B cell (primary cell): ENCODE measurements around the gene VAC14. TPM values are rescaled to one million over a fixed set of nuclear protein-coding genes. Genes with fewer than 3 reads are reported as not detected.

Experiments used
- ATAC-seq: fragments of 200-7000 bp; cut with Tn5 transposase; one replicate; pipeline ENCODE4 v1.10.0; 2021; ENCODE audit warnings: low read depth, mild to moderate bottlenecking, moderate number of reproducible peaks, moderate library complexity
- CTCF ChIA-PET: fragments of 350-600 bp; sonication (Branson Sonifier 250); formaldehyde crosslinking; loops from one replicate; lab custom pipeline; 2021; ENCODE audit warnings: antibody characterized with exemption, inconsistent platforms; lab: Charles Lee
- POLR2A ChIA-PET: fragments of 350-600 bp; sonication (Branson Sonifier 250); formaldehyde crosslinking; loops from one replicate; lab custom pipeline; 2021; ENCODE audit warnings: antibody characterized with exemption; lab: Charles Lee
- DNase-seq: peaks from one replicate; pipeline ENCODE4 v3.0.0; 2013
- H2AFZ ChIP-seq: 2 replicates; pipeline ENCODE4 v1.6.1; 2012; ENCODE audit warnings: mild to moderate bottlenecking, low read depth, low read length; ENCODE audit not compliant: insufficient read depth, poor library complexity, severe bottlenecking
- H3K27ac ChIP-seq, 2 donors: 1 replicate in 1 of 2; 2 replicates in 1 of 2; pipeline ENCODE4 v1.5.1; 2012 to 2013; ENCODE audit warnings: low read length in 2 of 2, mild to moderate bottlenecking in 2 of 2, moderate library complexity in 1 of 2
- H3K27me3 ChIP-seq, 4 experiments: fragments of 200-600 bp in 1 of 4; sonication (generic) in 1 of 4; replicated peaks in 1 of 4; 1 replicate in 2 of 4; 2 replicates in 2 of 4; pipeline versions ENCODE4 v1.6.1 to v1.7.0; 2013 to 2016; ENCODE audit warnings: low read length in 3 of 4, mild to moderate bottlenecking in 2 of 4, mixed read lengths in 1 of 4, moderate library complexity in 1 of 4; ENCODE audit not compliant: insufficient read depth in 4 of 4, control insufficient read depth in 3 of 4; ENCODE audit errors: control extremely low read depth in 1 of 4
- H3K36me3 ChIP-seq, 2 experiments: replicated peaks in 1 of 2; 1 replicate in 1 of 2; 2 replicates in 1 of 2; pipeline versions ENCODE4 v1.6.1 to v1.7.1; 2013; ENCODE audit warnings: low read length in 1 of 2; ENCODE audit not compliant: insufficient read depth in 2 of 2, control insufficient read depth in 1 of 2; ENCODE audit errors: control extremely low read depth in 1 of 2, extremely low read depth in 1 of 2
- H3K4me1 ChIP-seq, 2 donors: fragments of 200-600 bp in 1 of 2; sonication (generic) in 1 of 2; 1 replicate in 1 of 2; 2 replicates in 1 of 2; pipeline versions ENCODE4 v1.5.1 to v1.6.1; 2013 to 2017; ENCODE audit warnings: low read length in 2 of 2; ENCODE audit not compliant: control insufficient read depth in 2 of 2, insufficient read depth in 2 of 2
- H3K4me2 ChIP-seq: replicated peaks from 2 replicates; pipeline ENCODE3; 2012; ENCODE audit warnings: mild to moderate bottlenecking, low read depth, low read length; ENCODE audit not compliant: poor library complexity, severe bottlenecking
- H3K4me3 ChIP-seq, 5 experiments: fragments of 200-600 bp in 1 of 5; sonication (generic) in 1 of 5; 1 replicate in 3 of 5; 2 replicates in 2 of 5; pipeline versions ENCODE4 v1.5.1 to v1.7.0; 2011 to 2016; ENCODE audit warnings: low read length in 4 of 5, mild to moderate bottlenecking in 4 of 5, low read depth in 2 of 5, control low read depth in 1 of 5, moderate library complexity in 1 of 5; ENCODE audit not compliant: insufficient read depth in 1 of 5; ENCODE audit errors: control extremely low read depth in 1 of 5, extremely low read depth in 1 of 5
- H3K79me2 ChIP-seq: fragments of 200-600 bp; sonication (generic); one replicate; pipeline ENCODE4 v1.6.0; 2016; ENCODE audit warnings: low read length; ENCODE audit not compliant: control insufficient read depth, insufficient read depth
- H3K9ac ChIP-seq: fragments of 200-600 bp; sonication (generic); 2 replicates; pipeline ENCODE4 v1.6.1; 2017; ENCODE audit warnings: mild to moderate bottlenecking, low read length, moderate library complexity
- H3K9me3 ChIP-seq, 3 donors: one replicate each; pipeline versions ENCODE4 v1.6.1 to v1.7.1; 2013; ENCODE audit warnings: low read length in 2 of 3; ENCODE audit not compliant: control insufficient read depth in 2 of 3, insufficient read depth in 1 of 3; ENCODE audit errors: control extremely low read depth in 1 of 3
- H4K20me1 ChIP-seq: 2 replicates; pipeline ENCODE4 v1.6.0; 2012; ENCODE audit warnings: mild to moderate bottlenecking, low read length; ENCODE audit not compliant: insufficient read depth, control insufficient read depth, poor library complexity, severe bottlenecking
- H3K27ac Mint-ChIP-seq: one replicate; pipeline ENCODE4 v1.8.0; 2021; ENCODE audit warnings: mixed read lengths
- H3K27me3 Mint-ChIP-seq: one replicate; pipeline ENCODE4 v1.8.0; 2021; ENCODE audit warnings: mixed read lengths
- H3K4me1 Mint-ChIP-seq: one replicate; pipeline ENCODE4 v1.8.0; 2021; ENCODE audit warnings: mixed read lengths
- H3K4me3 Mint-ChIP-seq: one replicate; pipeline ENCODE4 v1.8.0; 2021; ENCODE audit warnings: mixed read lengths
- H3K9me3 Mint-ChIP-seq: one replicate; pipeline ENCODE4 v1.8.0; 2022; ENCODE audit warnings: mixed read lengths; ENCODE audit not compliant: insufficient read depth
- CTCF ChIP-seq: fragments of 200-600 bp; IDR thresholded peaks from one replicate; pipeline ENCODE4 v1.8.0; 2022; ENCODE audit warnings: antibody characterized with exemption, mild to moderate bottlenecking
- EZH2 ChIP-seq: IDR thresholded peaks from 2 replicates; pipeline ENCODE4 v1.6.1; 2012; ENCODE audit warnings: borderline replicate concordance, low read depth, mild to moderate bottlenecking, moderate library complexity, low read length; ENCODE audit not compliant: insufficient read depth, poor library complexity, severe bottlenecking
- WGBS: methylation state at CpG from one replicate; pipeline ENCODE4 v1.1.5; 2013; ENCODE audit warnings: missing lambda C conversion rate; ENCODE audit not compliant: insufficient coverage; 5-methylcytosine and 5-hydroxymethylcytosine counted together
- intact Hi-C: fragments of 100-400 bp; cut with micrococcal nuclease; formaldehyde crosslinking; loops from one replicate; pipeline ENCODE4 v1.10.0; 2022
- polyA plus RNA-seq: library from polyadenylated mRNA; depleted of rRNA; stranded (reverse); fragments of >200 nt; gene quantifications from 2 replicates; pipeline ENCODE4 v1.2.3, GENCODE V29; 2012
- total RNA-seq, 2 donors: library from RNA; stranded (reverse); fragments of 120-200 nt in 1 of 2; gene quantifications; 1 replicate in 1 of 2; 2 replicates in 1 of 2; pipeline versions ENCODE4 v1.2.3 to v1.2.4, GENCODE V29; 2013 to 2022

Gene VAC14
- total and polyA plus RNA-seq, 2 donors (not counting 1 experiment from before 2014, with no cell fraction given) = 42.6 to 64.7 TPM

GRCh38 chr16:70770291-70770625 is 30.7 kb downstream of the VAC14 start:
- no peak overlapping the region for H3K4me3 ChIP-seq
- peaks cover 7% of the 10 kb centered on the region for H4K20me1 ChIP-seq
- H3K27me3 Mint-ChIP-seq = no peaks in the 10 kb centered on the region
- no peak overlapping the region for H3K27ac Mint-ChIP-seq
- no peak overlapping the region for H3K4me3 Mint-ChIP-seq
- H3K4me1 ChIP-seq = no peaks in the 10 kb centered on the region
- no peak overlapping the region for H3K4me2 ChIP-seq
- H3K27ac ChIP-seq = no peak overlapping the region
- H3K9me3 Mint-ChIP-seq = no peaks in the 10 kb centered on the region
- H3K36me3 ChIP-seq = peaks cover 2 to 66% of the 10 kb centered on the region in 2 experiments
- no peak overlapping the region for H3K9ac ChIP-seq
- no peak overlapping the region for H2AFZ ChIP-seq
- peaks cover 4% of the 10 kb centered on the region for H3K79me2 ChIP-seq
- ChIA-PET POLR2A (no interaction called here), CTCF (interaction anchor here (1.3 to 2.3 kb wide), 7 partner anchors 10 to 729 kb away, joined by 3 to 11 read pairs (median 8); no protein-coding TSS in a partner anchor)
- no peaks in the 10 kb centered on the region for H3K9me3 ChIP-seq
- TF ChIP-seq CTCF (no peak), EZH2 (no peak)
- no peaks in the 10 kb centered on the region for H3K27me3 ChIP-seq
- H3K4me1 Mint-ChIP-seq = no peaks in the 10 kb centered on the region
- ATAC-seq = no peak
- 100% methylated on average over 9 of the region's 9 CpGs for WGBS
- no peak for DNase-seq
- intact Hi-C loops = no loop called here

GRCh38 chr16:70769761-70770160 is 31.2 kb downstream of the VAC14 start:
- over 99% methylated on average over 8 of the region's 8 CpGs for WGBS
- H3K27ac ChIP-seq = no peak overlapping the region
- no peak overlapping the region for H3K4me2 ChIP-seq
- no peak overlapping the region for H2AFZ ChIP-seq
- POLR2A ChIA-PET = no interaction called here
- H3K27ac Mint-ChIP-seq = no peak overlapping the region
- ATAC-seq = no peak
- no peaks in the 10 kb centered on the region for H3K9me3 Mint-ChIP-seq
- H4K20me1 ChIP-seq = peaks cover 7% of the 10 kb centered on the region
- no peak overlapping the region for H3K4me3 ChIP-seq
- H3K4me3 Mint-ChIP-seq = no peak overlapping the region
- no peaks in the 10 kb centered on the region for H3K27me3 Mint-ChIP-seq
- H3K4me1 Mint-ChIP-seq = no peaks in the 10 kb centered on the region
- H3K9me3 ChIP-seq = no peaks in the 10 kb centered on the region
- peaks cover 4% of the 10 kb centered on the region for H3K79me2 ChIP-seq
- no peak overlapping the region for H3K9ac ChIP-seq
- CTCF ChIA-PET = interaction anchor here (1.4 to 2.3 kb wide), 3 partner anchors 10 to 543 kb away, joined by 3 to 11 read pairs (median 11); no protein-coding TSS in a partner anchor
- intact Hi-C loops = no loop called here
- no peaks in the 10 kb centered on the region for H3K27me3 ChIP-seq
- H3K36me3 ChIP-seq = peaks cover 2 to 65% of the 10 kb centered on the region in 2 experiments
- TF ChIP-seq CTCF = no peak
- TF ChIP-seq EZH2 = no peak
- DNase-seq = no peak
- H3K4me1 ChIP-seq = no peaks in the 10 kb centered on the region
